GM18520 (cell line): ENCODE measurements around the gene SLC9A9.

Source experiments
- ATAC-seq: cut with Tn5 transposase; IDR thresholded peaks from one replicate; pipeline ENCODE4 v1.9.1; 2021; ENCODE audit not compliant: unreplicated experiment

The SLC9A9 gene

DNA sequence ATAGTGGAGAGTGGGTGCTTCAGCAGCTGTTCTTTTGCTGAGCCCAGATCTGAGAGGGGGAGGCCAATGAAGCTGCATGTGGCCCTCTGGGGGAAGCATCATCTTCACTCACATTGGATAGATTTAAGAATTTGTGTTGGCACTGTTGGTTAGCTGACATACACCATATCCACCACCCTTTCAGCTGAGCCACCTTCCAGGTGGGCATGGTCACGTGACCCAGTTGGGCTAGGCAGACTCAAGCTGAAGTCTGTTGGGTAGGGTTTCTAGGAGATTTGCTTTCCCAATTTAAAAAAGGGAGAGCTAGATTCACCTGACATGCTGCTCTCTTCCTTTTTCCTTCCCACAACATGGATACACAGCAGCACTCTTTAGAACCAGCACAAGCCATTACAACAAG is 417.7 kb downstream of the SLC9A9 start:
- ATAC-seq = no peak

DNA sequence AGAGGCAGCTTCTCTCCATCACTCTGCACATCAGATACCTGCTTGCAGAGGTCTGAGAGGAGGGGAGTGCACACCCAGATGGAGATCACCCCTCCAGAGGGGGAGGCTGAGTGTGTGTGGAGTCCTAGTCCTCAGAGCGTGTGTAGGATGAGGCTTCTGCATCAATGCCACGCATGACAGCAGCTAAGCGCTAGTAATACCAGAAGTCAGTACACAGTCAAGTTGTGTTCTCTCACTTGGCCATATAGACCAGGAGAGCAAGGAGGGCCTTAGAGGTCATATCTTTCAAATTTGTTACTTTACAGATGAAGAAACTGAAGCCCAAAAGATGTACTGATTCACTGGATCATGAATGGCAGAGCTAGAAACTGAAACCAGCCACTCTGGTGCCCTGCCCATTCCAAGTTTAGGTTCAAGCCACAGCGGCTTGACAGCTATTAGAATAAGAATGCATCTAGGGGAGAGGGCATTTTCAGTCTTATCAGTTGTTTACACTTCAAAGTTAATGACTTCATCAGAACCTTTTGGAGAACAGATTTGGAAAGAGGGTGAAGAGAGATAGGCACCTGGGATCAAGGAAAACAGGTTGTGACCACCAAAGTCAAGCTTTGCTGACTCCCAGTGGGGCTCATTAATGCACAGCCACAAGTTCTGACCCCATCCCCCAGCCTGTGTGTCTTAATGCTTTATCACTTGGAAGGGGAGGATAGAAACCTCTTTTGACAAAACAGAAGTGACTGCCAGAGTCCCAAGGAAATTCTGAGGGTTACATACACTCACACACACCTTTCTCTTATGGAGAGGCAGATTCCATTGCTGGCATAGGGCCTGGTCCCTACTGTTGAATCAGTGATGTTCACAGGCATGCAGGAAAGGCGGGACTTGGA is 418.4 kb downstream of the SLC9A9 start:
- ATAC-seq = no peak

DNA sequence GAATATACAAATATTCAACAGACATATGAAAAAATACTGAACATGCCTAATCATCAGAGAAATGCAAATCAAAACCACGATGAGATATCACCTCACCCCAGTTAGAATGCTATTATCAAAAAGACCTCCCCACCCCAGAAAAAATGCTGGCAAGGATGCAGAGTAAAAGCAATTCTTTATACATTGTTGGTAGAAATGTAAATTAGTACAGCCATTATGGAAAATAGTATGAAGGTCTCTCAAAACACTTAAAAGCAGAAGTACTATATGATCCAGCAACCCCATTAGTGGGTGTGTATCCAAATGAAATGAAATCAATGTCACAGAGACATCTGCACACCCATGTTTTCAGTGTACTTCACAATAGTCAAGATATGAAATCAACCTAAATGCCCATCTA is 420.0 kb downstream of the SLC9A9 start:
- no peak for ATAC-seq

- no peak for ATAC-seq
These were observed 420.6 kb downstream of the SLC9A9 start for GRCh38 chr3:143427631-143428030.

GRCh38 chr3:143424874-143425273 is 423.4 kb downstream of the SLC9A9 start:
- no peak for ATAC-seq

GRCh38 chr3:143421556-143421955 is 426.7 kb downstream of the SLC9A9 start:
- no peak for ATAC-seq

- ATAC-seq = no peak
These were observed 428.7 kb downstream of the SLC9A9 start for GRCh38 chr3:143419611-143420010.

GRCh38 chr3:143418391-143418790 is 429.9 kb downstream of the SLC9A9 start:
- no peak for ATAC-seq

DNA sequence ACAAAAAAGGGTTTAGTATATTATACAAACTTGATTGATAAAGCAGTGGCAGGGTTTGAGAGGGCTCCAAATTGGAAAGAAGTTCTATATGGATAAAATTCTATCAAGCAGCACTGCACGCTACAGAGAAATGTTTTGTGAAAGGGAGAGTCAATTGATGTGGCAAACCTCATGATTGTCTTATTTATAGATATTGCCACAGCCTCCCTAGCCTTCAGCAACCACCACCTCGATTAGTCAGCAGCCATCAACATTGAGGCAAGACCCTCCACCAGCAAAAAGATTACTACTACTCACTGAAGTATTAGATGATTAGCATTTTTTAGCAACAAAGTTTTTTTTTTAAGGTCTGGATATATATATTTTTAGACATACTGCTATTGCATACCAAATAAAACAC is 432.0 kb downstream of the SLC9A9 start:
- no peak for ATAC-seq

GRCh38 chr3:143414571-143415253 is 433.6 kb downstream of the SLC9A9 start:
- no peak for ATAC-seq

GRCh38 chr3:143413372-143413771 is 434.9 kb downstream of the SLC9A9 start:
- no peak for ATAC-seq

DNA sequence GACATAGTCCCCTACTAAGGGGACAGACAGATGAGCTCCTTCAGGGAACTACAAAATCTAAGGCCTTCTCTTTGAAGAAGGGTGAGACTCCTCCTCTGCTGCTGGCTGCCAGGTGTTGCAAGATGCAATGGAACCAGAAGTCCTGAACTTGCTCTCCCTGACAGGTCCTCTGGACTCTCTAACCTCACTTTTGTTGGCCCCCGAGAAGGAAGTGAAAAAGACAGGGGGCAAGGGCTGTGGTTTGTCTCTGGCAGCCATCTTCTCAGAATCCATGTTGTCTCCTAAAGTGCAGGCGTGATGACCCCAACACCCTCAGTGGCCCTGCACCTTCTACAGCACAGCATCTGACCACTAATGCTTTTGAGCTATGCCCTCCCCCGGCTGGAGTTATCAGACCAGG is 436.2 kb downstream of the SLC9A9 start:
- no peak for ATAC-seq

- ATAC-seq = no peak
These were observed 438.0 kb downstream of the SLC9A9 start for GRCh38 chr3:143410259-143410658.

- ATAC-seq = no peak
These were observed 439.5 kb downstream of the SLC9A9 start for GRCh38 chr3:143408771-143409170.

- no peak for ATAC-seq
These were observed 445.7 kb downstream of the SLC9A9 start for GRCh38 chr3:143402602-143403001.

- ATAC-seq = no peak
These were observed 451.5 kb downstream of the SLC9A9 start for GRCh38 chr3:143396790-143397189.

- ATAC-seq = no peak
These were observed 458.9 kb downstream of the SLC9A9 start for GRCh38 chr3:143389388-143389787.

DNA sequence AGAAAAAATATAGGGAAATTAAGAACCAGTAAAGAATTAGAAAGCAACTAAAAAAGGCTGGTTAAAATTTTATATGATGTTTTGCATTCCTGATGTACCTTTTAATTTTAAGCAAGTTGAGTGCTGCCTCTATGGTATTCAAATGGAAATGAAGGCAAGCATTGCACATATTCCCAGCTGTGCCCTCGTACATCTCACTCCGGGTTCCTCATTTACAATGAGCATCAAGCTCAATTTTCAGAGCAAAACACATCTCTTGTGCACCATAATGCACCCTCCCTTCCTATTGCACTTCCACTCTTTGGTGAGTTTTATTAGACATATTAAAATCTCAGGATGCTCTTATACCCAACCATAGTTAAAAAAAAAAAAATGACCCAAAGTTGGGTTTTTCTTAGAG is 460.8 kb downstream of the SLC9A9 start:
- ATAC-seq = no peak

- ATAC-seq = no peak
These were observed 464.2 kb downstream of the SLC9A9 start for GRCh38 chr3:143384076-143384475.

DNA sequence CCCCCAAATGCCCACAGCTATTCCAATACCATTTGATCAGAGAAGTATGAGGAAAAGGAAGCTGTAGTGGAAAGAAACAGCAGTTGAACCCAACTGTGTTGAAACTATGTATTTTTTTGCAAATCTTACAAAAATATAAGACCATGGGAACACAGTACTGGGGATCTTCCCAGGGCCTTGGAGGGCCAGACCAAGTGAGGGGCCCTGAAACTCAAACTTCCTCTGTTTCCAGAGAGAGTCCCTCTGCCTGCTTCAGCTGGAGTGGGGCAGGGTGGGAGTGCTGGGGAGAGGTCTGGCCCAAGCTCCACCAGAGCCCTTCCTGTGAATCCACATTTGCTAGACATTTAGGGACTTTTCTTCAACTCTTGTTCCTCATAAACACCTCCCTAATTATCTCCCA is 464.8 kb downstream of the SLC9A9 start:
- no peak for ATAC-seq

DNA sequence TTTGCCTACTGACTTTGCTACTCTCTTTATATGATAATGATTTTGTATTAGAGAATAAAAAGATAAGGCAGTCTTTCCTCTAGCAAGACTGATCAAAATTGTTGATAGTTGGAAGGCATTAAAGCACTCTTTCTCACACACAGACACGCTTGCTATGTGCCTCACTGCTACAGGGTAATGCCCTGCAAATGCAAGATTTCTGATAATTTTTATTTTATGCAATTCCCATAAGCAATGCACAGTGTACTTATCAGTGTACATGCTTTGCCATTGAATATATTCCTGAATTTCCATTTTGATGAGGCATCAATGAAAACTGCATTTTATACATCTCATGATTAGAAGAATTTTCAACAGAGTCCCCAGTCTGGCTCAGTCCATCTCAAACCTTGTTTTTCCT is 465.5 kb downstream of the SLC9A9 start:
- ATAC-seq = no peak

GRCh38 chr3:143380449-143380848 is 467.8 kb downstream of the SLC9A9 start:
- no peak for ATAC-seq
